22Rv1 (cell line): ENCODE measurements around the gene ERO1B.

Experiments used
- ZFX ChIP-seq: fragments of 450-650 bp; IDR thresholded peaks from 2 replicates; pipeline ENCODE4 v1.6.1; 2017; ENCODE audit warnings: antibody characterized with exemption, borderline replicate concordance
- TF ChIP-seq, protein P1 (sequence below): fragments of 450-650 bp; IDR thresholded peaks from 2 replicates; pipeline ENCODE4 v1.5.1; 2017; ENCODE audit warnings: mild to moderate bottlenecking

DNA sequence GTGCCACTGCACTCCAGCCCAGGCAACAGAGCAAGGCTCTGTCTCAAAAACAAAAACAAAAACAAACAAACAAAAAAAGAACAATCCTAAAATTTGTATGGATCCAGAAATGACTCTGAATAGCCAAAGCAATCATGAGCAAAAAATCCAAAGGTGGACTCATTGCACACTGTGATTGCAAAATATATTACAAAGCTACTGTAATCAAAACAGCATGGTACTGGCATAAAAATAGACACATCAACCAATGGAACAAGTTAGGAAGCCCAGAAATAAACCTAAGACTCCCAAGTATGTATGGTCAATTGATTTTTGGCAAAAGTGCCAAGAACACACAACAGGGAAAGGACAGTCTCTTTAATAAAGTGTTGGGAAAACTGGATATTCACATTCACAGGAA lies 19.9 kb downstream of the ERO1B start:
- TF ChIP-seq, protein P1, sequence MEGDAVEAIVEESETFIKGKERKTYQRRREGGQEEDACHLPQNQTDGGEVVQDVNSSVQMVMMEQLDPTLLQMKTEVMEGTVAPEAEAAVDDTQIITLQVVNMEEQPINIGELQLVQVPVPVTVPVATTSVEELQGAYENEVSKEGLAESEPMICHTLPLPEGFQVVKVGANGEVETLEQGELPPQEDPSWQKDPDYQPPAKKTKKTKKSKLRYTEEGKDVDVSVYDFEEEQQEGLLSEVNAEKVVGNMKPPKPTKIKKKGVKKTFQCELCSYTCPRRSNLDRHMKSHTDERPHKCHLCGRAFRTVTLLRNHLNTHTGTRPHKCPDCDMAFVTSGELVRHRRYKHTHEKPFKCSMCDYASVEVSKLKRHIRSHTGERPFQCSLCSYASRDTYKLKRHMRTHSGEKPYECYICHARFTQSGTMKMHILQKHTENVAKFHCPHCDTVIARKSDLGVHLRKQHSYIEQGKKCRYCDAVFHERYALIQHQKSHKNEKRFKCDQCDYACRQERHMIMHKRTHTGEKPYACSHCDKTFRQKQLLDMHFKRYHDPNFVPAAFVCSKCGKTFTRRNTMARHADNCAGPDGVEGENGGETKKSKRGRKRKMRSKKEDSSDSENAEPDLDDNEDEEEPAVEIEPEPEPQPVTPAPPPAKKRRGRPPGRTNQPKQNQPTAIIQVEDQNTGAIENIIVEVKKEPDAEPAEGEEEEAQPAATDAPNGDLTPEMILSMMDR: no peak
- TF ChIP-seq ZFX: no peak
